GM10847 (cell line): ENCODE results near the gene KDM1B.

Source experiments
- POLR2A ChIP-seq: IDR thresholded peaks from 2 replicates; pipeline ENCODE4 v1.6.1; 2011; ENCODE audit not compliant: insufficient read length; ENCODE audit errors: extremely low read depth

KDM1B gene

GRCh38 chr6:18264219-18264922, 109.1 kb downstream of the KDM1B start, which contains the start of gene DEK:
DEK (minus strand) TSS chr6:18264530; CDS start chr6:18263987, 543 bp downstream.
- peak; percentile 57 for TF ChIP-seq POLR2A

DNA sequence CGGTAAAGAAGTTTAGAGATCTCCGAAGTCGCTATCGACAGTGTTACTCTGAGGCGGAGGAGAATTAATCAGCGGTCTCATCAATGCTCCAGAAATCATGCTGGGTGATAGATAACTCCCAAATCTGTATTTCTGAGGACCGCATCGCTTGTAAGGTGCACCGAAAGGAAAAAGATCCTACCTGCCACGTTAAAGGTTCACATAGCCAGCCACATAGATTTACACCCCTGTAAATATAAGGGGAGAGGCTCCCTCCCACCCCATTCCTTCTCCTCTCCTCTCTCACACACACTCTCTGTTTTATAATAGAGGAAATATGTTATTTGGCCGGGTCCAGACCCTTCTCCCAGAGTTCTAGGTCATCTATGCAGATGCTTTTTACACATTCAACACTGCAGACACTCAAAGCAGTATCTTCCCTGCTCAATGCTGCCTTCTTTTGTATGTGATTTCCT, 109.7 kb downstream of the KDM1B start:
- no peak for TF ChIP-seq POLR2A

DNA sequence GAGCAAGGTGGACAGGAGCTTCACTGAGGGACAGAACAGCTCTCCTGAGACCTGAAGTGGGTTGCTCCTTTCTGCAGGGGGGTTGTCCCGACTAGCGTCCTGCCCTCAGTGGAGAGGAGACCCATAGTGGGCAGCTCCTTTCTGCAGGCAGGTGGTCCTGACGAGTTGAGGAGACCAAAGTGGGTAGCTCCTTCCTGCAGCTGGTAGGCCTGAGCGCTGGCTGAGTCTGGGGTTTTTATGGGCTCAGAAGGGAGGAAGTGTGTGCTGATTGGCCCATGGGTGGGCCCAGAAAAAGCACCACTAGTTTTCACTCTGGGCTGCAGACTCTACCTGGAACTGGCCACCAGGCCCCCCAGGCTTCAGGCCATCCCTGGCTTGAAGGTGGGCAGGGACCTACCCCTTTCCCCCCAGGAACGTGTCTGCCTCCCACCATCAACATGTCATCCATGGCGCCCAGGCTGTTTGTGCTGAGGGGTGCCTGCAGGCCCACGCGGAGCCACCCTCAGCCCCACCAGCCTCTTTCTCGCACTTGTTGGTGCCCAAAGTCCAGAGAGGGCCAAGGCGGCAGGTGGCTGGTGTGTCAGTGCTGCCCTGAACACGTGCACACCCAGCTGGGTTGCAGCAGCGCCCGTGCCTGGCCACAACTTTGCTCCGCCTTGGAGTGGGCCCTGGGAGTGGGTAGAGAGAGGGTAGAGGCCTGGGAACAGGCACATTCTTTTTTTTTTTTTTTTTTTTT, 110.7 kb downstream of the KDM1B start:
- no peak for TF ChIP-seq POLR2A

GRCh38 chr6:18266523-18266912, 111.3 kb downstream of the KDM1B start:
- no peak for TF ChIP-seq POLR2A

DNA sequence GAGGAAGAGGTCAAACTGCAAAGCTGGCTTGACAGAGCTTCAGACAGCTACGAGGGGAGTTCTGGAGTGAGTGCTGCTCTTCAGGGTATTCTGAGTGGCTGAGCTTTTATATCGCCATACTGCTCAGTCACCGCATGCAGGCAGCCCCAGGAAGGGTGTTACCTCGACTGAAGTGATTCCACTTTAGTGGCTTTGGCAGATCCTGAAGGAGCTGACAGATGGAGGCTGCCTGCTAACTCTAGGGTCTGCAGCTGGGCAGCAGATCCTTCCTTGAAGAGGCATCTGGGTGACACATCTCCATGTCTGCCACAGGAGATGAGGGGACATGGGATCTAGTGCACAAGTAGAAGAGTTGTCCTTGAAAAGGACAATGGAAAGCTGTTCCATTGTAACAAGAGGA, 112.8 kb downstream of the KDM1B start:
- TF ChIP-seq POLR2A, result no peak

- TF ChIP-seq POLR2A, result no peak
These were observed 114.0 kb downstream of the KDM1B start for GRCh38 chr6:18269253-18269652.

- no peak for TF ChIP-seq POLR2A
These were observed 114.5 kb downstream of the KDM1B start for GRCh38 chr6:18269717-18270116.

DNA sequence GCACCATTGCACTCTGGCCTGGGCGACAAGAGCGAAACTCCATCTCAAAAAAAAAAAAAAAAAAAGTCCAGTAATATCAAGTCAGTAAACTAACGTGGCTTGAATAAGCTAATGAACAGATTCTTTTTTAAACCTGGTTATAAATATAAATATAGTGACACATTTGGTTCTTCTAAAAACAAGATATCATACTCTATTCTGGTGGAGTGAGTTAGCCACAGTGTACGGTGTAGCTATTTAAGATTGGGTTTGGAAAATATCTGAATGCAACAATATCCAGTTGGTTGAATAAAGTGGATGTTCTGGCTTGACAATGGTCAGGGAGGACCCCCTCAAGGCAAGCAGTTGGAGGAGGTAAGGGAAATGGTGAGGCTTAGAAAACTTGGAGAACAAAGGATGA, 115.0 kb downstream of the KDM1B start:
- no peak for TF ChIP-seq POLR2A
